Endothelial cell of umbilical vein (primary cell): ENCODE results near the gene CBLIF.

Experiments
- EZH2 ChIP-seq: IDR thresholded peaks from 2 replicates; pipeline ENCODE4 v1.6.1; 2012; ENCODE audit warnings: borderline replicate concordance, low read depth, mild to moderate bottlenecking, moderate library complexity, low read length, inconsistent platforms; ENCODE audit not compliant: severe bottlenecking
- FOS ChIP-seq: IDR thresholded peaks from 2 replicates; pipeline ENCODE4 v1.6.1; 2011; ENCODE audit warnings: mild to moderate bottlenecking, low read length, moderate library complexity, borderline replicate concordance; ENCODE audit not compliant: insufficient read depth
- GATA2 ChIP-seq: IDR thresholded peaks from 2 replicates; pipeline ENCODE4 v1.7.0; 2011; ENCODE audit warnings: low read depth, mild to moderate bottlenecking, moderate library complexity, mixed read lengths, low read length; ENCODE audit not compliant: insufficient read length, insufficient read depth
- JUN ChIP-seq: IDR thresholded peaks from 2 replicates; pipeline ENCODE4 v1.6.1; 2011; ENCODE audit warnings: borderline replicate concordance, low read depth; ENCODE audit not compliant: insufficient read length, insufficient read depth
- POLR2A ChIP-seq: IDR thresholded peaks from 2 replicates; pipeline ENCODE4 v1.6.1; 2012; ENCODE audit warnings: low read depth, mild to moderate bottlenecking, control low read depth, low read length
- POLR2AphosphoS5 ChIP-seq: IDR thresholded peaks from 2 replicates; pipeline ENCODE4 v1.6.1; 2012; ENCODE audit warnings: low read depth, mild to moderate bottlenecking, control low read depth, low read length, moderate library complexity; ENCODE audit not compliant: insufficient read depth
- TF ChIP-seq, protein P1 (sequence below), 2 donors: IDR thresholded peaks; 1 replicate in 1 of 2; 2 replicates in 1 of 2; pipeline ENCODE4 v1.5.1; 2011; ENCODE audit warnings: low read length in 2 of 2, mild to moderate bottlenecking in 2 of 2, moderate library complexity in 2 of 2, control low read depth in 1 of 2, inconsistent platforms in 1 of 2, low read depth in 1 of 2; ENCODE audit not compliant: insufficient read depth in 1 of 2; ENCODE audit errors: extremely low read depth in 1 of 2
- TF ChIP-seq, protein P2 (sequence below): IDR thresholded peaks from 2 replicates; pipeline ENCODE4 v1.6.1; 2011; ENCODE audit not compliant: insufficient read depth, insufficient read length

DNA sequence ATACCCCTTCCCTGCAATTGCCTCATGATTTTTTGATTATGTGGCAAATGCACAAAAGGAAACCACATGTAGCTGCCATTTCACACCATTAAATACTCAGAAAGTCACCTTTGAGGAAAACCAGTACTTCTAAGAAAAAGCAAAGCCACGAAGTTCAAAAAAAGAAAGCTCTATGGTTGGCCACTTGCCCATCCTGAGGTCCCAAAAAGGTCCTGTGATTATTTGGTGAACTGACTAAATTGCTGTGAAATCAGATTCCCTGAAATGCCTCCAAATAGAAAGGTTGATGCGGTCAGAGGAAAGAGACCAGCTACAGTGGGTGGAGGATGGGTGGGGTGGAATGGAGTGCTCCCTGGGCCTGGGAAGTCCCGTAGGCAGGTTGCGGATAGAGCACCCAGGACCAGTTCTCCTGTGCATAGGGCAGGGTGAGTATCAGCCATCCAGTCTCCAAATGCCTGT lies 61.6 kb downstream of the CBLIF start:
- TF ChIP-seq EZH2 (no peak), POLR2AphosphoS5 (no peak), POLR2A (no peak), JUN (no peak), FOS (no peak), GATA2 (no peak)
- TF ChIP-seq, protein P1, sequence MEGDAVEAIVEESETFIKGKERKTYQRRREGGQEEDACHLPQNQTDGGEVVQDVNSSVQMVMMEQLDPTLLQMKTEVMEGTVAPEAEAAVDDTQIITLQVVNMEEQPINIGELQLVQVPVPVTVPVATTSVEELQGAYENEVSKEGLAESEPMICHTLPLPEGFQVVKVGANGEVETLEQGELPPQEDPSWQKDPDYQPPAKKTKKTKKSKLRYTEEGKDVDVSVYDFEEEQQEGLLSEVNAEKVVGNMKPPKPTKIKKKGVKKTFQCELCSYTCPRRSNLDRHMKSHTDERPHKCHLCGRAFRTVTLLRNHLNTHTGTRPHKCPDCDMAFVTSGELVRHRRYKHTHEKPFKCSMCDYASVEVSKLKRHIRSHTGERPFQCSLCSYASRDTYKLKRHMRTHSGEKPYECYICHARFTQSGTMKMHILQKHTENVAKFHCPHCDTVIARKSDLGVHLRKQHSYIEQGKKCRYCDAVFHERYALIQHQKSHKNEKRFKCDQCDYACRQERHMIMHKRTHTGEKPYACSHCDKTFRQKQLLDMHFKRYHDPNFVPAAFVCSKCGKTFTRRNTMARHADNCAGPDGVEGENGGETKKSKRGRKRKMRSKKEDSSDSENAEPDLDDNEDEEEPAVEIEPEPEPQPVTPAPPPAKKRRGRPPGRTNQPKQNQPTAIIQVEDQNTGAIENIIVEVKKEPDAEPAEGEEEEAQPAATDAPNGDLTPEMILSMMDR (IDR thresholded peaks at IDR 0.05; ENCODE audit: extremely low read depth in 1 of 2, insufficient read depth in 1 of 2, low read depth in 1 of 2, low read length in 2 of 2) = no peak
- TF ChIP-seq, protein P2, sequence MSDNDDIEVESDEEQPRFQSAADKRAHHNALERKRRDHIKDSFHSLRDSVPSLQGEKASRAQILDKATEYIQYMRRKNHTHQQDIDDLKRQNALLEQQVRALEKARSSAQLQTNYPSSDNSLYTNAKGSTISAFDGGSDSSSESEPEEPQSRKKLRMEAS = no peak
